HG03457 (cell line): ENCODE data around the gene OR6B2.

Experiments used
- ATAC-seq: cut with Tn5 transposase; IDR thresholded peaks from one replicate; pipeline ENCODE4 v1.9.1; 2021; ENCODE audit warnings: moderate number of reproducible peaks; ENCODE audit not compliant: unreplicated experiment

The OR6B2 gene

DNA sequence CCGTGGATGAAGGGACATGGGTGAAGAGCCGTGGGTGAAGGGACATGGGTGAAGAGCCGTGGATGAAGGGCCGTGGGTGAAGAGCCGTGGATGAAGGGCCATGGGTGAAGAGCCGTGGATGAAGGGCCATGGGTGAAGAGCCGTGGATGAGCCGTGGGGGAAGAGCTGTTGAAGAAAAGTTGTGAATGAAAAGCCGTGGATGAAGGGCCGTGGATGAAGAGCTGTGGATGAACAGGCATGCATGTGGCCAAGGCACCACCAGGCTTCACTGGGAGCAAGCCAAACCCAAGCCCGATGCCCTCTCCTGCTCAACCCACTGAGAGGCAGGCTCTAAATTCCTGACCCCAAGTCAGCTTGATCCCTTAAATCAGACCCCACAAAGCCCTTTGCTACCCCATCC, 12.5 kb upstream of the OR6B2 start:
- ATAC-seq = no peak

GRCh38 chr2:240041363-240041762, 11.1 kb upstream of the OR6B2 start:
- no peak for ATAC-seq

- no peak for ATAC-seq
These were observed 7.1 kb upstream of the OR6B2 start for GRCh38 chr2:240037358-240037757.

GRCh38 chr2:240033330-240033678, 3.1 kb upstream of the OR6B2 start:
- ATAC-seq = no peak

DNA sequence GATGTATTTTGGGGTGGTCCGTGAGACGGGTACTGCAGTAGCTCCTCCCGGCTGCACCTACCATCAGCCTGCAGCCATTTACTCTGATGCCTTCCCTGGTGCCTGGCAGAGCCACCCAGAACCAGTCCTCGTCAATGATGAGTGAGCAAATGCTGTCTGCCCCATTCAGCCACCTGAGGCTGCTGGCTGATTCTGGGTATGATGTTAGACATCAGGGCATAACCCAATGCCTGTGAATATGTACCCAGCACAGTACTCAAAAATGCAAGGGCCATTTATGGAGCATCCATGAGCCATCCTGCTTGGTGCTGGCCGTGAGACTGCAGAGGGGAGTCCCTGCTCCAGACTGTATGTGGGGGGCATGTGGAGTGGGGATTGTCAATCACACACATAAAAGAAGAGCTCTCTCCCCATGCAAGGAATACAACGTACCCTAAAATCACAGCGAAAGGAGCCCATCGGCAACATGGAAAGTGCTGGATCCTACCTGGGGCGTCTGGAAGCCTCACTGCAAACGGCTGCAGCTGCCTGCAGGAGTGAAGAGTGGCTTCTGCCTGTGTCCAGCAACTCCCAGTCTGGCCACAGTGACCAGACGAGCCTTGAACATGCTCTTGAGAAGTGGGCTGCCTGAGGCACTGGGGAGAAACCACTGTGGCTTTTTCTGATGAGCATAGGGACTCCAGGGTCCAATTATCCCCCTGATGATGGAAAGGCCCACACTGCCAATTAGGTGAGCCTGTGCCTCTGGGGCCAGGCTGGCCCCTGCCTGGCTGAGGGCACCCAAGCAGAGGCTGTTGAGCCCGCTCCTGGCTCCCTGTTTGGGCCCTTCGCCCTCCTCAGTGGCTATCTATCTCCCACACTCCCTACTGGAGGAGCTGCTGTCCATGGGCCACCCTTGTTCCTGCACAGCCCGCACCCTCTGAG, 2.4 kb upstream of the OR6B2 start:
- no peak for ATAC-seq

DNA sequence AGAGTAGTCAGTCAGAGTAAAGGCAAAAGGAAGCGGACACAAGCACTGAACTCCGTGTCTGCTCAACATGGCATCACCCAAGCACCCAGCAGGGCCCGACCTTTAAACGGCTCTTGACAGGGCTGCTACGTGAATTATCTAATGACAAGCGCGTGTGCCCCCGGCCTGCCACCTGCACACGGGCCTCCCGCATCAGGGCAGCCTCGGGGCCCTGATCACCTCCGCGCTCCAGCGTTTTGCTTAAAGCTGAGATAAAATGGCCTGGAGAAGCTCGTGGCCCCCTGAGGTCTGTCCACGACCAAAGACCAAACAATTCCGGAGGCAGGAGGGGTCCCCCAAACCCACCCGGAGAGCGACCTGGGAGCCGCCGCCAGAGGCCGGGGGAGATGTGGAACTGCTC, 5.5 kb downstream of the OR6B2 start:
- no peak for ATAC-seq

DNA sequence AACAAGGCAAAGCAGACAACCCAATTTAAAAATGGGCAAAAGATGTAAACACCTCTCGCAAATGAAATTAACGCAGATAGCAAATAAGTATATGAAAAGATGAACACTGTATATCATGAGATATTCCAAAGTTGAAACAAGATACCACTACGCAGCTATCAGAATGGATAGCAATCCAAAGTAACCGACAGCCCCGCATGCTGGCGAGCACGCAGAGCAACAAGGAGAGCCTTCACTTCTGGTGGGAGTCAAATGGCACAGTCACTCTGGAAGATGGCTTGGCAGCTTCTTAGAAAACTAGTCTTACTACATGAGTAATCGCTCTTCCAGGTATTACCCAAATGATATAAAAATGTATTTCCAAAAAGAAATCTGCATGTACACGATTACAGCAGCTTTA, 6.4 kb downstream of the OR6B2 start:
- no peak for ATAC-seq

DNA sequence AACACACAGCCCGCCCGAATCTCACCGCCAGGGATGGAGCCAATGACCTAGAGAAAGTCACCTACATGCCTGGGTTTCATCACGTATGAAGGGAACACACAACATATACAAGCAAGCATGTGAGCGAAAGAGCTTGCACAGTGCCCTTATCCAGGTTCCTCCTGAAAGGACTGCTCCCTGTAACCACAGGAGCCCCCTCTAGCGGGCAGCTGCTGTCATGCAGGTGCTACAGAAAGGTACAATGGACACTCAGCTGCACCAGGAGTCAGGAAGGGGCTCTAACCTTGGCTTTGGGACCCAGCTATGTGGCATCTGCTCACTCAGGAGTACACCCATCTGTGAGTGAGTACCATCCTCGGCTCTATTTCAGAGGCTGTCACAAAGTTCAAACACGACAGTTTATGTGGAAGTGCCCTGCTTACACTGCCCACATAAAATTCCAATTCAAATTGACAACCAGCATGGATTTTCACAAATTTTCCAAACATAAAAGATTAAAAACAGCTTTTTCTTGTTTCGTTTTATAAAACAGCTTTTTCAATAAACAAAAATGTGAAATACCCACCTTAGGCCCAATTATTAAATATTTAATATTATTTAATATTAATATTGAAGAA, 8.6 kb downstream of the OR6B2 start:
- ATAC-seq = no peak

- ATAC-seq = no peak
These were observed 12.0 kb downstream of the OR6B2 start for GRCh38 chr2:240018071-240018750.

GRCh38 chr2:240014327-240014726, 15.9 kb downstream of the OR6B2 start:
- ATAC-seq = no peak

DNA sequence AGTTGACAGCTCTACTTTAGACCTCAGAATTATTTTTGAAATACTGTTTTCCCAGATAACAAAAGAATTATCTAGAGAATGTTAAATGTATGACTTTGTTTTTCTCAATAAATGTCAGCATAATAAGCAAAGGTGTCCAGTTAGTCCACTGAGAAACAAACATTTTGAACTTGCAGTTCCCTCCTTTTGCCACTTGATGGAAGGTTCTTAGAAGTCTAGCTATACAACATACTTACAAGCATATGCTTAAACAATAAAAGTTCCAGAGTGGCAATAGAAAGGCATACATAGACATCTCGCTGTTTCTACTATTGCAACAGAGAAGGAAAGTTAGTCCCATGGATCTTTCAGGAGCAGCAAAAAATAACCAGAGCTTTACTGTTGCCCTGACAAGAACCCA, 16.9 kb downstream of the OR6B2 start:
- ATAC-seq = no peak

DNA sequence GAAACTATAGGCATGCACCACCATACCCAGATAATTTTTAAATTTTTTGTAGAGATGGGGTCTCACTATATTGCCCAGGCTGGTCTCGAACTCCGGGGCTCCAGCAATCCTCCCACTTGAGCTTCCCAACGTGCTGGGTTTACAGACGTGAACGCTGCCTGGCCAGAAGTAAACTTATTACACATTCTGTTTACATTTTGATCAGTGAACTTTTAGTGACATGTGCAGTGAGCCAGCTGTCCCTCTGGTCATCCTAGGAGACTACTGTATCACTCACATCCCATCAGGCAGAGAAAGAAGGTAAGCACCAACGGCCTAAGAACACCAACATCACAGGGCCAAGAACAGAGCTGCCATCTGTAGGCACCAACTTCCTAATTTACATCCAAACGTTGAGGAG, 27.2 kb downstream of the OR6B2 start:
- ATAC-seq = no peak

DNA sequence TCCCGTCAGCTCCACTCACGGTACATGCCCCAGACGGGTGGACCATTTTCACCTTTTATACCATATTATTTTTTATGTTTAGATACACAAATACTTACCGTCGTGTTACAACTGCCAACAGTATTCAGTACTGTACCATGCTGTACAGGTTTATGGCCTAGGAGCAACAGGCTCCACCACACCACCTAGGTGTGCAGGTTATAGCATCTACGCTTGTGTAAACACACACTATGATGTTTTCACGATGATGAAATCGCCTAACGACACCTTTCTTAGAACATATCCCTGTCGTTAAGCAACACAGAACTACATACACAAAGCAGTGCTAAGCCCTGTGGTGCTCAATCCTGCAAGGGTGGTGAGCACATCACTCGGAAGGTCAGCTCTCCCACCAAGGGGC, 29.6 kb downstream of the OR6B2 start:
- no peak for ATAC-seq

GRCh38 chr2:239997686-239998409, 32.4 kb downstream of the OR6B2 start:
- no peak for ATAC-seq

- no peak for ATAC-seq
These were observed 36.1 kb downstream of the OR6B2 start for GRCh38 chr2:239994086-239994485.

DNA sequence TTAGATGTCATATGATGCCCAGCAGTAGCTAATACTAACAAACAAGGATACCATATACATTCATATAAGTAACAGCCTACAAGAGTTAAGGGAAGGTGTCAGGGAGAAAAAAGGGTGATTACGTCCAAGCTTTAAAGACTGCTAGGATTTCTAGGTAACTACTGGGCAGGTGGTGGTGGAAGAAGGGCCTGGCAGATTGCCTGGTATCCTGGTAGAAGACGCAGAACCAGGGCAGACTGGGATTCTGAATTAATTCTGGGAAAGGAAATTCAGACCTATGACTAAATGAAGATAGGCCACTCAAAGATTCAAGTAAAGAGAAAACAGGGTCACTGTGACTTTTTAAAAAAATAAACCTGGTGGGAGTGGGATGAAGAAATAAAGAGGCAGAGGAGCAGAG, 36.9 kb downstream of the OR6B2 start:
- no peak for ATAC-seq

DNA sequence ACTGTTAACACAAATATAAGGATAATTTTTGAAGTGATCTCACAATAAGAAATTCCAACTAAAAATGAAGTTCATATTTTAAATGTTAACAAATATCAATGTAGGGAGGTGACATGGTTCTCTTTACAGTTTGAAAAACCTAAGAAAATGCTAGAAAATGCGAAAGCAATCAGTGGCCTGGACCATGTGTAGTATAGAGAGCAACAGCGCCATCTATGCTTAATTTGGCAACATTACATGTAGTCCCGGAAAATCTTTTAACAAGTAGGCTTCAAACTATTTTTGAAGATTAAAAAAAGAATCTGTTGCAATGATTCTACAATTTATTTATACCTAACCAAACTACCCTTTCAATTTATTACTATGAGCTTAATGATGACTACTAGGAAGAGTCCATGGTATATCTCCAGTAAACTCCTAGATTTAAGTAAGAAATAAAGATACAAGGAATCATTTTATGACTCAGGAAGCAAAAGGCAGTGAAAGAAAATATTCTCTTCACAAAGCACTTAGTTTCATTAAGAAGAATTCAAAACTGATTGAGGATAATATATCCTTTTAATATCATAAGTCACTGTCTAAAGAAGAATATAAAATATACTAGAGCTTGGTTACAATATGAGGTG, 38.4 kb downstream of the OR6B2 start:
- ATAC-seq = no peak

DNA sequence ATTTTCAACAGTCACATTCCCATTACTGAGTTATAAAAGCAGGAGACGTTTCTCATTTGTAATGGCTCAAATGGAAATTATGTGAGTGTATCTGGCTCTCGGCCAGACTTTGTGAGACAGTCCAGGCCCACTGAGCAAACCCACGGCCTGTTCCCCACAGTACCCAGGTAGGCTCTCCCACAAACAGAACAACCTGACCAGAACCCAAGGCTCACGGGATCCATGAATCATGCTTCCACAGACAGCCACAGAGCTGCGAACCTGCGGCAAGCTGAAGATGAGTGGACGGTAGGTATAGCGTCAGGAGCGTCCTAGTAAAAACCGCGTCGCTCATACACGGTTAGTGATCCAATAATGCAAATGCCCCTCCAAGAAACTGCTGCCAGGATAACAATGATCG, 39.3 kb downstream of the OR6B2 start:
- ATAC-seq = no peak

DNA sequence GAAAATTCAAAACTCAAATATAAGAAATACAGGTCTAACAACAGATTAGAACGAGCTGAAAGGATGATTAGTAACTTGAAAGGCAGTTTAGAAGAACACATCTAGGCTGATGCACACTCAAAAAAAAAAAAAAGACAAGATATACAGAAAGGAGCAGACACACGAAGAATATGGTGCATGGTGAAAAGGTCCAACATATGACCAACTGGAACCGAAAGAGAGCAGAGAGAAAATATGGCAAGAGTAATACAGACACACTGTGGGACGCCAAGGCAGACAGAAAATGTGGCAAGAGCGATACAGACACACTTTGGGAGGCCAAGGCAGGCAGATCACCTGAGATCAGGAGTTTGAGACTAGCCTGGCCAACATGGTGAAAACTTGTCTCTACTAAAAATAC, 44.9 kb downstream of the OR6B2 start:
- ATAC-seq = no peak

DNA sequence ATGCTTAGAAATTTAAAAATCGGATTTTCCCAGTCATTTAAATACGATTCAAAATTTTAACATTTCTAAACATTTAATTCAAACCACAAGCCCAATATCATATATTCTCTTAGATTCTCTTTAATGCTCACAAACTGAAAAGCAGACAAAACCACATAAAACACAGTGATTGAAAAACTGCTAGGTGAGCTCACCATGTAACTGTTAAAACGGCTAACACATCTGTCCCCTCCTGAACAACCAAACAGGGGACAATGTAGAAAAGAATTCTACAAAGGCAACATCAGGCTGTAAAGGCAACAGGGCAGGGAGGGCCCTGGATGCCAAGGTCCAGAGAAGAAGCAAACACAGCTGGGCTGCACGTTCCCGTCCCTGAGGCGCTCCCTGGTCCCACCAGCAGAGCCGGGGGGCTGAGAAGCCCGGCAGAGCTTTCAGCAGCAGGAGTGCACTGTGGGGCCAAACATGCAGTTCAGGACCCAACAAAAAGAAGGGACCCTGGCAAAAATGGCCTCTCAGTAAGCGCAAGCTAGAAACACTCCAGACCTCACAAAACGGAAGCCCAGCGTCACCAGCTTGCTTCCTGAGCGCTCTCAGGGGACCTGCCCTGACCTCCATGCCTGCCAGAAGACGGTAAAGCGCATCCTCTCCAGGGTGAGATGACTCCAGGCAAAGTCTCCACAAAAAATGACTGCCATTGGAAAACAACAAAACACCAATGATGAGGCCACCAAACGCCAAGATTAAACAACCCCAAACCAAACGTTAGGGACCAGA, 45.6 kb downstream of the OR6B2 start:
- ATAC-seq = no peak
